Activated B cell treated with CpG ODN at 0.5 μM for 24 hours (primary cell): ENCODE data around the gene PPP1R14D. TPM values are rescaled to one million over a fixed set of nuclear protein-coding genes. Genes with fewer than 3 reads are reported as not detected.

Source experiments
- ATAC-seq: fragments of 200-7000 bp; cut with Tn5 transposase; one replicate; pipeline ENCODE4 v1.10.0; 2021; ENCODE audit warnings: low read depth, mild to moderate bottlenecking, moderate library complexity
- CTCF ChIA-PET: fragments of 350-600 bp; sonication (Branson Sonifier 250); formaldehyde crosslinking; loops from one replicate; lab custom pipeline; 2021; ENCODE audit warnings: antibody characterized with exemption; lab: Charles Lee
- POLR2A ChIA-PET: fragments of 350-600 bp; sonication (Branson Sonifier 250); formaldehyde crosslinking; loops from one replicate; lab custom pipeline; 2021; ENCODE audit warnings: antibody characterized with exemption; lab: Charles Lee
- DNase-seq: peaks from one replicate; pipeline ENCODE4 v3.0.0; 2022
- H3K27ac Mint-ChIP-seq: one replicate; pipeline ENCODE4 v1.8.0; 2020; ENCODE audit warnings: mixed read lengths
- H3K27me3 Mint-ChIP-seq: one replicate; pipeline ENCODE4 v1.8.0; 2021; ENCODE audit warnings: mixed read lengths
- H3K36me3 Mint-ChIP-seq: one replicate; pipeline ENCODE4 v1.8.0; 2021; ENCODE audit warnings: low read depth, mixed read lengths
- H3K4me1 Mint-ChIP-seq: one replicate; pipeline ENCODE4 v1.8.0; 2021; ENCODE audit warnings: mixed read lengths
- H3K4me3 Mint-ChIP-seq: one replicate; pipeline ENCODE4 v1.8.0; 2020; ENCODE audit warnings: mild to moderate bottlenecking, mixed read lengths
- H3K9me3 Mint-ChIP-seq: one replicate; pipeline ENCODE4 v1.8.0; 2020; ENCODE audit warnings: mixed read lengths
- CTCF ChIP-seq: fragments of 200-600 bp; IDR thresholded peaks from one replicate; pipeline ENCODE4 v1.8.0; 2022; ENCODE audit warnings: antibody characterized with exemption, mild to moderate bottlenecking
- intact Hi-C: fragments of 100-400 bp; cut with micrococcal nuclease; formaldehyde crosslinking; loops from one replicate; pipeline ENCODE4 v1.15.1; 2024
- total RNA-seq: library from RNA; stranded (reverse); gene quantifications from 2 replicates; pipeline ENCODE4 v1.2.3, GENCODE V29; 2022

Gene PPP1R14D
- total RNA-seq, 1 donor from 2014 or later, result 0.31 TPM

- DNase-seq (no peak), ATAC-seq (no peak)
- no peak overlapping the region for H3K27ac Mint-ChIP-seq
- no peaks in the 10 kb centered on the region for H3K9me3 Mint-ChIP-seq
- no peak for TF ChIP-seq CTCF
- intact Hi-C loops, result no loop called here
- peaks cover 46% of the 10 kb centered on the region for H3K36me3 Mint-ChIP-seq
- CTCF ChIA-PET, result interaction anchor here (0.7 kb wide), 1 partner anchor 9 kb away, joined by 3 read pairs; no protein-coding TSS in a partner anchor
- H3K27me3 Mint-ChIP-seq, result no peaks in the 10 kb centered on the region
- no peak overlapping the region for H3K4me3 Mint-ChIP-seq
- POLR2A ChIA-PET, result interaction anchor here (0.7 kb wide), 2 partner anchors 16 to 1199 kb away, joined by 5 to 8 read pairs; no protein-coding TSS in a partner anchor
- peaks cover 42% of the 10 kb centered on the region for H3K4me1 Mint-ChIP-seq
Measured at GRCh38 chr15:40773496-40773895, 55.0 kb downstream of the PPP1R14D start.

- Mint-ChIP-seq H3K27ac (peak overlapping the region; percentile 60), H3K27me3 (no peaks in the 10 kb centered on the region), H3K36me3 (peaks cover 44% of the 10 kb centered on the region), H3K4me1 (peaks cover 47% of the 10 kb centered on the region), H3K9me3 (no peaks in the 10 kb centered on the region), H3K4me3 (no peak overlapping the region)
- ATAC-seq (no peak), DNase-seq (no peak)
- POLR2A ChIA-PET, result interaction anchor here (0.9 to 1.0 kb wide), 2 partner anchors 35 to 77 kb away, joined by 3 to 8 read pairs; partner anchors contain the start of genes RAD51 and ZFYVE19
- intact Hi-C loops, result no loop called here
- CTCF ChIA-PET, result interaction anchor here (1.0 to 6.6 kb wide), 2 partner anchors 10 to 25 kb away, joined by 5 to 45 read pairs; no protein-coding TSS in a partner anchor
- TF ChIP-seq CTCF, result no peak
Measured at GRCh38 chr15:40772014-40772413, 56.5 kb downstream of the PPP1R14D start.

- Mint-ChIP-seq H3K27ac (peak overlapping the region; percentile 59), H3K9me3 (no peaks in the 10 kb centered on the region), H3K36me3 (peaks cover 37% of the 10 kb centered on the region), H3K4me1 (peaks cover 47% of the 10 kb centered on the region), H3K27me3 (no peaks in the 10 kb centered on the region), H3K4me3 (no peak overlapping the region)
- CTCF ChIA-PET, result interaction anchor here (6.6 kb wide), 1 partner anchor 11 kb away, joined by 45 read pairs; no protein-coding TSS in a partner anchor
- no peak for ATAC-seq
- no peak for DNase-seq
- TF ChIP-seq CTCF, result no peak
- intact Hi-C loops, result no loop called here
- POLR2A ChIA-PET, result interaction anchor here (1.0 to 3.3 kb wide), 6 partner anchors 13 to 463 kb away, joined by 4 to 49 read pairs (median 16); partner anchors contain the start of genes DNAJC17, PLCB2, RAD51 and RPUSD2
Measured at GRCh38 chr15:40771242-40771641, 57.3 kb downstream of the PPP1R14D start.

GRCh38 chr15:40770147-40770721 lies 58.3 kb downstream of the PPP1R14D start:
- POLR2A ChIA-PET, result interaction anchor here (0.5 to 3.3 kb wide), 17 partner anchors 12 to 1199 kb away, joined by 3 to 49 read pairs (median 6); partner anchors contain the start of genes CCDC32, CHP1, DNAJC17 and EXD1
- CTCF ChIA-PET, result interaction anchor here (0.9 to 6.6 kb wide), 4 partner anchors 12 to 216 kb away, joined by 3 to 45 read pairs (median 8); no protein-coding TSS in a partner anchor
- no peaks in the 10 kb centered on the region for H3K27me3 Mint-ChIP-seq
- peaks cover 52% of the 10 kb centered on the region for H3K4me1 Mint-ChIP-seq
- H3K9me3 Mint-ChIP-seq, result no peaks in the 10 kb centered on the region
- peak overlapping the region; percentile 93 for H3K27ac Mint-ChIP-seq
- intact Hi-C loops, result no loop called here
- H3K4me3 Mint-ChIP-seq, result peak overlapping the region; percentile 82
- no peak for TF ChIP-seq CTCF
- DNase-seq (peak; percentile 42), ATAC-seq (no peak)
- H3K36me3 Mint-ChIP-seq, result peaks cover 27% of the 10 kb centered on the region
